Activated naive CD8-positive, alpha-beta T cell (primary cell): ENCODE measurements around the gene TMEM170A.
"Not testable (repeated sequence)": the region's sequence is repeated elsewhere in the genome, so short reads cannot be mapped to it uniquely, and the experiment has no call there.

Experiments used
- H3K27ac Mint-ChIP-seq: one replicate; pipeline ENCODE4 v1.8.0; 2021; ENCODE audit warnings: mixed read lengths
- H3K27me3 Mint-ChIP-seq: one replicate; pipeline ENCODE4 v1.8.0; 2021; ENCODE audit warnings: mixed read lengths
- H3K36me3 Mint-ChIP-seq: one replicate; pipeline ENCODE4 v1.8.0; 2021; ENCODE audit warnings: mixed read lengths
- H3K4me1 Mint-ChIP-seq: one replicate; pipeline ENCODE4 v1.8.0; 2021; ENCODE audit warnings: low read depth, mixed read lengths
- H3K4me3 Mint-ChIP-seq: one replicate; pipeline ENCODE4 v1.8.0; 2021; ENCODE audit warnings: mild to moderate bottlenecking, mixed read lengths
- H3K9me3 Mint-ChIP-seq: one replicate; pipeline ENCODE4 v1.8.0; 2021; ENCODE audit warnings: low read depth, mixed read lengths

The TMEM170A gene

GRCh38 chr16:75471723-75472633, 7.5 kb upstream of the TMEM170A start:
- Mint-ChIP-seq H3K27ac (no peak overlapping the region), H3K4me3 (no peak overlapping the region), H3K9me3 (no peaks in the 10 kb centered on the region), H3K4me1 (no peaks in the 10 kb centered on the region), H3K36me3 (no peaks in the 10 kb centered on the region), H3K27me3 (no peaks in the 10 kb centered on the region)

GRCh38 chr16:75466760-75467159, 2.3 kb upstream of the TMEM170A start:
- peaks cover 23% of the 10 kb centered on the region for H3K4me1 Mint-ChIP-seq
- no peaks in the 10 kb centered on the region for H3K9me3 Mint-ChIP-seq
- no peaks in the 10 kb centered on the region for H3K27me3 Mint-ChIP-seq
- H3K27ac Mint-ChIP-seq, result no peak overlapping the region
- H3K36me3 Mint-ChIP-seq, result no peaks in the 10 kb centered on the region
- H3K4me3 Mint-ChIP-seq, result no peak overlapping the region

GRCh38 chr16:75463389-75464121, 934 bp downstream of the TMEM170A start:
- not testable (repeated sequence) for H3K9me3 Mint-ChIP-seq, H3K36me3 Mint-ChIP-seq, H3K27me3 Mint-ChIP-seq
- H3K4me1 Mint-ChIP-seq, result peaks cover 49% of the 10 kb centered on the region
- peak overlapping the region; percentile 89 for H3K4me3 Mint-ChIP-seq
- H3K27ac Mint-ChIP-seq, result peak overlapping the region; percentile 79

- H3K4me3 Mint-ChIP-seq, result peak overlapping the region; percentile 89
- H3K27me3 Mint-ChIP-seq, result no peaks in the 10 kb centered on the region
- H3K36me3 Mint-ChIP-seq, result peaks cover 8% of the 10 kb centered on the region
- H3K4me1 Mint-ChIP-seq, result peaks cover 55% of the 10 kb centered on the region
- H3K27ac Mint-ChIP-seq, result peak overlapping the region; percentile 79
- H3K9me3 Mint-ChIP-seq, result no peaks in the 10 kb centered on the region
Observed at GRCh38 chr16:75462806-75463205, 1.7 kb downstream of the TMEM170A start.

GRCh38 chr16:75461575-75461974, 2.9 kb downstream of the TMEM170A start:
- Mint-ChIP-seq H3K27me3 (no peaks in the 10 kb centered on the region), H3K36me3 (peaks cover 8% of the 10 kb centered on the region), H3K27ac (no peak overlapping the region), H3K4me1 (peaks cover 61% of the 10 kb centered on the region), H3K9me3 (no peaks in the 10 kb centered on the region), H3K4me3 (peak overlapping the region; percentile 54)

GRCh38 chr16:75460446-75460845, 4.0 kb downstream of the TMEM170A start:
- Mint-ChIP-seq H3K27ac (peak overlapping the region; percentile 59), H3K4me3 (peak overlapping the region; percentile 4), H3K9me3 (no peaks in the 10 kb centered on the region), H3K4me1 (peaks cover 70% of the 10 kb centered on the region), H3K27me3 (no peaks in the 10 kb centered on the region), H3K36me3 (peaks cover 8% of the 10 kb centered on the region)

- H3K27ac Mint-ChIP-seq, result peak overlapping the region; percentile 41
- peaks cover 8% of the 10 kb centered on the region for H3K36me3 Mint-ChIP-seq
- peaks cover 67% of the 10 kb centered on the region for H3K4me1 Mint-ChIP-seq
- no peaks in the 10 kb centered on the region for H3K9me3 Mint-ChIP-seq
- no peaks in the 10 kb centered on the region for H3K27me3 Mint-ChIP-seq
- H3K4me3 Mint-ChIP-seq, result peak overlapping the region; percentile 20
Observed at GRCh38 chr16:75459691-75460090, 4.8 kb downstream of the TMEM170A start.

- Mint-ChIP-seq H3K4me3 (no peak overlapping the region), H3K27ac (no peak overlapping the region), H3K4me1 (peaks cover 71% of the 10 kb centered on the region), H3K9me3 (no peaks in the 10 kb centered on the region), H3K27me3 (no peaks in the 10 kb centered on the region), H3K36me3 (peaks cover 8% of the 10 kb centered on the region)
Observed at GRCh38 chr16:75458439-75458838, 6.0 kb downstream of the TMEM170A start.

- no peaks in the 10 kb centered on the region for H3K9me3 Mint-ChIP-seq
- peaks cover 70% of the 10 kb centered on the region for H3K4me1 Mint-ChIP-seq
- no peaks in the 10 kb centered on the region for H3K27me3 Mint-ChIP-seq
- peaks cover 8% of the 10 kb centered on the region for H3K36me3 Mint-ChIP-seq
- no peak overlapping the region for H3K4me3 Mint-ChIP-seq
- no peak overlapping the region for H3K27ac Mint-ChIP-seq
Observed at GRCh38 chr16:75458029-75458428, 6.5 kb downstream of the TMEM170A start.

GRCh38 chr16:75457485-75458021, 6.9 kb downstream of the TMEM170A start:
- H3K36me3 Mint-ChIP-seq, result peaks cover 8% of the 10 kb centered on the region
- H3K4me3 Mint-ChIP-seq, result no peak overlapping the region
- H3K27me3 Mint-ChIP-seq, result no peaks in the 10 kb centered on the region
- no peaks in the 10 kb centered on the region for H3K9me3 Mint-ChIP-seq
- peaks cover 67% of the 10 kb centered on the region for H3K4me1 Mint-ChIP-seq
- no peak overlapping the region for H3K27ac Mint-ChIP-seq

GRCh38 chr16:75456971-75457370, 7.5 kb downstream of the TMEM170A start:
- no peaks in the 10 kb centered on the region for H3K9me3 Mint-ChIP-seq
- H3K4me1 Mint-ChIP-seq, result peaks cover 62% of the 10 kb centered on the region
- no peaks in the 10 kb centered on the region for H3K27me3 Mint-ChIP-seq
- H3K27ac Mint-ChIP-seq, result no peak overlapping the region
- peaks cover 8% of the 10 kb centered on the region for H3K36me3 Mint-ChIP-seq
- no peak overlapping the region for H3K4me3 Mint-ChIP-seq

- not testable (repeated sequence) for H3K9me3 Mint-ChIP-seq, H3K4me3 Mint-ChIP-seq, H3K36me3 Mint-ChIP-seq, H3K27ac Mint-ChIP-seq, H3K27me3 Mint-ChIP-seq
- H3K4me1 Mint-ChIP-seq, result peaks cover 59% of the 10 kb centered on the region
Observed at GRCh38 chr16:75456486-75456885, 8.0 kb downstream of the TMEM170A start.

GRCh38 chr16:75455677-75456076, 8.8 kb downstream of the TMEM170A start:
- Mint-ChIP-seq H3K4me1 (peaks cover 53% of the 10 kb centered on the region), H3K27me3 (no peaks in the 10 kb centered on the region), H3K4me3 (no peak overlapping the region), H3K9me3 (no peaks in the 10 kb centered on the region), H3K27ac (no peak overlapping the region), H3K36me3 (peaks cover 8% of the 10 kb centered on the region)

GRCh38 chr16:75452464-75453190, 11.9 kb downstream of the TMEM170A start:
- H3K4me1 Mint-ChIP-seq, result peaks cover 30% of the 10 kb centered on the region
- no peaks in the 10 kb centered on the region for H3K27me3 Mint-ChIP-seq
- no peak overlapping the region for H3K4me3 Mint-ChIP-seq
- H3K9me3 Mint-ChIP-seq, result no peaks in the 10 kb centered on the region
- no peak overlapping the region for H3K27ac Mint-ChIP-seq
- peaks cover 3% of the 10 kb centered on the region for H3K36me3 Mint-ChIP-seq

GRCh38 chr16:75446416-75446815, 18.1 kb downstream of the TMEM170A start:
- no peaks in the 10 kb centered on the region for H3K27me3 Mint-ChIP-seq
- H3K4me1 Mint-ChIP-seq, result no peaks in the 10 kb centered on the region
- H3K36me3 Mint-ChIP-seq, result peaks cover 3% of the 10 kb centered on the region
- H3K27ac Mint-ChIP-seq, result no peak overlapping the region
- no peak overlapping the region for H3K4me3 Mint-ChIP-seq
- no peaks in the 10 kb centered on the region for H3K9me3 Mint-ChIP-seq
